ENCODE measurements around the gene CELF4.

Gene CELF4

GRCh38 chr18:37422596-37422995, 143.0 kb downstream of the CELF4 start:
- no peak overlapping the region for H3K4me3 ChIP-seq (ENCODE audit: low read depth, low read length)

GRCh38 chr18:37422116-37422515, 143.5 kb downstream of the CELF4 start:
- no peak overlapping the region for H3K4me3 ChIP-seq (ENCODE audit: low read depth, low read length)

DNA sequence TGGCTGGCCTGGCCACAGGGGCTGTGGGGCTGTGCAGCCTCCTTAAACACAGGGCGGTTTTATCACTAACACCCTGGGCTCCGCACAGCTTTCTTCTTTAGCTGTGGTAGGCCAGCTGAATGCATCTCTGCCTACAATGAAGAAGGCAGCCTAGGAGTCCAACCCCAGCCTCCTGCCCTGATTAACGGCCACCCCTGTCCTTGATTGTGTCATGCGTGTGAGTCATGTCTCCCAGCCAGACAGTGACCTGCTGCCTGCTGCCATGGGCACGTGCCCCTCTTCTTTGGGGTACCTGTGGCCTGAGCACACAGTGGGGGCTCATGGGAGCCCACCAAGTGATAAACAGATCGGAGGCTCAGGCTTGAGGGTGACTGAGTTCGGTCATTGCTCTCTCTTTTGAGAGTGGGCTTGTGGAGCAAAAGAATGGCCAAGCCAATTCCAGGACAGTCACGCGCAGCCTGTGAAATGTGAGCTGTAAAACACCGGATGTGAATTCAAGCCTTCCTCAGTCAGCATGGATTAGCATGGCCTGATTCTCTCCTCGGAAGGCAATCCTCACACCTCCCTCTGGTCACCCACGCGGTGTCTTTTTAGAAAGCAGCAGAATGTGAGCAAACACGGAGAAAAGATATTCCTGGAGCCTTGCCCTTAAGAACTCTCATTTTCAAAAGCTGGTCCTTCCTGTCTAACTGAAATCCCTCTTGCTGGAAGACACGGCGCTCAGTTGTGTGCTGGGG, 144.1 kb downstream of the CELF4 start:
- H3K4me3 ChIP-seq (ENCODE audit: low read depth, low read length): no peak overlapping the region

- no peak overlapping the region for H3K4me3 ChIP-seq (ENCODE audit: low read depth, low read length)
Observed at GRCh38 chr18:37420315-37420880, 145.2 kb downstream of the CELF4 start.

DNA sequence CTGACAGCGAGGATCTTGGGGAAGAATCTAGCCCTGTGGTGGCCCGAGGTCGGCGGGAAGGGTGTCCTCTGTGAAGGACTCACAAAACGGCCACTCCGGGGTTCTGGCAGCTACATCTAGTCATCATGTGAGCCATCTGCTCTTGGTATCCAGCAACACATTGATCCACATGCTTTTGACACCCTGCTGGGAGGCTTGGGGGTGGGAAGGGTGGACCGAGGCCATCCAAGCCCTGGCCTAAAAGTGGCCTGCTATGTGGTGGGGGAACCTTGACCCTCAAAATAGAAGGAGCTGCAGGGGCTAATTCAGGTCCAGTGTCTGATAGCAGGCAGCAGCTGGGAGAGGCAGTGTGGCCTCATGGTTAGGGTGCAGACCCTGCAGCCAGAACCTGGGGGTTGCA, 145.7 kb downstream of the CELF4 start:
- no peak overlapping the region for H3K4me3 ChIP-seq (ENCODE audit: low read depth, low read length)

DNA sequence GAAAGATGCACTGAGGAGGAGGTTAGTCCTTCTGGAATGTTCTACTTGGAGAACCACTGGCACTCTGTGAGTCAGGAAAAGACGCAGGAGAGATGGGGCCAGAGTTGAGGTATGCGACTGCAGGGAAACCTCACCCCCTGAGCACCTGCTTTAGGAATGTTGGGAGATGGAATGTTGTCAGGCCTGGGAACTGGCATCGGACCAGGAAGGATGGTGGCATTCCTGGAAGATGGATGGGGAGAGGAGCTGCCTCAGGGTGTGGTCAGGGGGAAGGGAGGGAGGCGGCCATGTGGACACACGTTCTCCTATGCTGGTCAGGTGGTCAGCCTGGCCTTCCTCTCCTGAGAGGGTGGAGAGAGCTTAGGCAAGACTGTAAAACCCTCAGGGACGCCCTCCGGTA, 146.3 kb downstream of the CELF4 start:
- H3K4me3 ChIP-seq (ENCODE audit: low read depth, low read length): no peak overlapping the region

GRCh38 chr18:37414816-37415215, 150.8 kb downstream of the CELF4 start:
- no peak overlapping the region for H3K4me3 ChIP-seq (ENCODE audit: low read depth, low read length)

- no peak overlapping the region for H3K4me3 ChIP-seq (ENCODE audit: low read depth, low read length)
Observed at GRCh38 chr18:37412829-37413228, 152.8 kb downstream of the CELF4 start.

GRCh38 chr18:37412333-37412732, 153.3 kb downstream of the CELF4 start:
- H3K4me3 ChIP-seq (ENCODE audit: low read depth, low read length): no peak overlapping the region

- no peak overlapping the region for H3K4me3 ChIP-seq (ENCODE audit: low read depth, low read length)
Observed at GRCh38 chr18:37409878-37410277, 155.7 kb downstream of the CELF4 start.

DNA sequence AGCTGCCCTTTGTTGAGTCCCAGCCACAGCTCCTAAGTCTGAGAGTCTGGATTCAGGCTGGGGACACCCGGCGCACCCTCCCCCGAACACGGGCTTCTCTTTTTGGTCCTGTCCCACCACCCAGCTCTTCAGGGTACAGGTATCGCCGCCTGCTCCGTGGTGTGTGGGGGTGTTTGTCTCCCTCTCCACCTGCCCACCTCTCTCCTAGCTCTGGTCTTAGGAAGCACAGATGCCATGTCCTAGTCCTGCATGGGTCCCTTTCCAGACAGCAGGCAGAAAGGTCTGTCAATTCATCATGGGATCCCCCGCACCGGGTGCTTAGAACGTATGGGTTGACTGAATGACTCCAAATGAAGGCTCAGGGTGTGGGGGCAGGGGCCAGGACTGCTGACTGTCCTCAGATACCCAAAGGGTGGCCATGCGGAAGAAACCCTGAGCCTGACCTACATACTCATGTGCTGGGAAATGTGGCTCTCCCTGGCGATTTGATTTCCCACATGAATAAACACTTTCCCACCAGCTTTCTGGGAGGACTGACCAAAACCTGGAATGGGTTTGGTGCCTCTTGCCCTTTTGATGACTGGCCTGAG, 156.8 kb downstream of the CELF4 start:
- H3K4me3 ChIP-seq (ENCODE audit: low read depth, low read length): no peak overlapping the region

GRCh38 chr18:37407571-37407970, 158.0 kb downstream of the CELF4 start:
- no peak overlapping the region for H3K4me3 ChIP-seq (ENCODE audit: low read depth, low read length)

- H3K4me3 ChIP-seq (ENCODE audit: low read depth, low read length): no peak overlapping the region
Observed at GRCh38 chr18:37405772-37406171, 159.8 kb downstream of the CELF4 start.

DNA sequence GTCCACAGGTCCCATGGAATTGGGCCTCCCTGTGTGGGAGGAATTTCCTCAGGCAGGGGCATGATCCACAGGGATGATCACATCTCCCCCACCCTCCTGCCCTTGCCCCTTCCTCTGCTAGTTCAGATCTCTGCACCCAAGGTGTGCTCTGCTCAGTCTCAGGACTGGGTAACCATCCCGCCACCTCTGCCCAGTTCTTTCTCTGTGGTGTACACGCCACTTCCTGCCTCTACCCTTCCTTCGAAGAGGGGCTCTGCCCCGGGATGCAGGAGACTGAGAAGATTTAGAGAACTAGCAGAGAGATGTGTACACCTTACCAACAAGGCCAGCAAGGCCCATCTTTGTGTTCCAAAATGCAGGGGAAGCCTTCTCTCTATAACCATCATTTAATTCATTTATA, 160.4 kb downstream of the CELF4 start:
- no peak overlapping the region for H3K4me3 ChIP-seq (ENCODE audit: low read depth, low read length)

GRCh38 chr18:37403788-37404187, 161.8 kb downstream of the CELF4 start:
- H3K4me3 ChIP-seq (ENCODE audit: low read depth, low read length): no peak overlapping the region

DNA sequence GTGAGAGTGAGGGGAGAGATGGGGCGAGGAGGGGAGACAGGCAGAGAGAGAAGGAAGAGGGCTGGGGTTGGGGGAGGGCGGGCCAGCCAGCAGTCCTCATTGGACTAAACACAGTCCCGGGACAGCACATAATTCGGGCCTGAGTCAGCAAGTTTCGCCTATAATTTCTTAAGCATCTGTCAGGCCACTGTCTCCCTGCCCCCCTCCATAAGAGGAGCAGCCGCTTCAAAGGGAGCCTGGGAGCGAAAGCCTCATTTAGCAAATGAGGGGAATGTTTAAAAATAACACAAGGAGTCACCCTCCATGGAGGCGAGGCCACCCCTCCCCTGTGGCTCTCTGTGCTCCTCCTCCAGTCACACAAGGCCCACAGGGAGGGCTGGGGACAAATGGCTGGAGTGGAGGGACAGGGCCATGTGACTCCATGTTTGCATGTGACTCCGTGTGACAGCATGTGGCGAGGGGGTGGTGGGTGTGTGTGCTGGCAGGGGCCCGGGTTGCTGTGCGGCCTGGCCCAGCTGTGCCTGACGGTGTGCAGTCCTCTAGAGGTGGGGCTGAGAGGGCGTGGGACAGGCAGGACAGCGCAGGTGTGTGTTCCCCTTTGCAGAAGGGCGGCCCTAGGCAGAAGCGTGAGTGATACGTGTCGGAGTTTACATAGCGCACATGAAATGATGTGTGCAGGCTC, 162.4 kb downstream of the CELF4 start:
- H3K4me3 ChIP-seq (ENCODE audit: low read depth, low read length): no peak overlapping the region

DNA sequence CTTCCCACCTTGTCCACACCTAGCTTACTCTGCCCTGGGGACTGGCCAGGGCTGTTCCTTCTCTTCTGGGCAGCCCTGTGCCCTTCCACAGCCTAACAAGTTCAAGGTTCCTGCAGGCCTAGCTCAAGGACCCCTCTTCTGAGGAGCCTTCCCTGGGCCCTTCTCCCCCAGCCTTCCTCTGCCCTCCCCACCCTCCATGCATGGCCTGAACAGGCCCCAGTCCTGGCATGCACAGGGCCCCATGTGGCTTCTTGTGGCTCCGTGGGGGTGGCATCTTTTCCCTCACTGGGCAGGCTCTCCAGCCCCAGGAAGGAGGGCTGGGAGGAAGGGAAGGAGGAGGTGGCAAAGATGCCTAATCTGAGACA, 162.9 kb downstream of the CELF4 start:
- no peak overlapping the region for H3K4me3 ChIP-seq (ENCODE audit: low read depth, low read length)

- no peak overlapping the region for H3K4me3 ChIP-seq (ENCODE audit: low read depth, low read length)
Observed at GRCh38 chr18:37400802-37401201, 164.8 kb downstream of the CELF4 start.

DNA sequence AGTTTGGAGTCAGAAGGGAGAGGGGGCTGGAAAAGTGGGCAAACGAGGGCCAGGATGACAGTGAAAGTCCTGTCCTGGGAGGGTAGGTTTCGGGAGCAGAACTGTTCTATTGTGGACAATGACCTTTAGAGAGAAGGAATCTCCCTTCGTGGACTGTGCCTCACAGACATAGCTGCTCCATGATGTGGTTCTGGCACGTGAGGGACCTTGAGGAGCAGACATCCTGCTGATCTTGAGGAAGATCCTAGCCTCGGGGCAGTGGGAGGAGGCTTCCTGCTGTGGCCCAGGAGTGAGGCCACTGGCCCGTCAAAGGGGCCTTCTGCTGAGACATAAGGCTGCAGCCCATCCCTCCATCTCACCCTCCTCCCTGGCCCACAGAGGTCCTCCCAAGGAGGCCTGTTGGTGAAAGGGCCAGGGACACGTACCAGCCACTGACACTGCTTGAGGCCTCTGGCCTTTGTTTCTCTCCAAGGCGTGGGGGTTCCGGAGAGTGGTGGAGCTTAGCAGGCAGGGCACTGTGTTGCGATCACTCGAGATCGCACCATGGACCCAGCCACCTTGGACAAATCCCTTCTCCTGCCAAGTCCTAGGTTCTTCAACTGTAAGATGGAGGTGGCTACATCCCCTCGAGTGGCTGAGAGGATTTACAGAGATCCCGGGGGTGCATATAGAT, 167.2 kb downstream of the CELF4 start:
- no peak overlapping the region for H3K4me3 ChIP-seq (ENCODE audit: low read depth, low read length)

GRCh38 chr18:37397814-37398213, 167.8 kb downstream of the CELF4 start:
- H3K4me3 ChIP-seq (ENCODE audit: low read depth, low read length): no peak overlapping the region

GRCh38 chr18:37396971-37397720, 168.5 kb downstream of the CELF4 start:
- no peak overlapping the region for H3K4me3 ChIP-seq (ENCODE audit: low read depth, low read length)

Measured in iPS-11a (cell line).